ENCODE measurements around the gene TMEM150B. TPM values are rescaled to one million over a fixed set of nuclear protein-coding genes. Genes with fewer than 3 reads are reported as not detected.

TMEM150B gene
- total and polyA plus RNA-seq, 7 donors = 2.4 to 18.7 (median 7.2) TPM; not detected in 1

- peaks cover 0 to 4% (median 3%) of the 10 kb centered on the region in 4 donors for H3K4me1 ChIP-seq
- H3K9me3 ChIP-seq = no peaks in the 10 kb centered on the region
- no peaks in the 10 kb centered on the region for H3K27me3 ChIP-seq
- H3K27ac ChIP-seq = no peak overlapping the region
- intact Hi-C loops (cut with DNase I) = no loop called here
- WGBS, 2 donors = 96% methylated on average over 36 of the region's 36 CpGs
- DNase-seq = no peak
- no peak overlapping the region for H3K4me3 ChIP-seq
- peaks cover 0 to 73% (median 11%) of the 10 kb centered on the region in 4 donors for H3K36me3 ChIP-seq
- no peak for TF ChIP-seq CTCF (IDR thresholded peaks at IDR 0.05)
- TF ChIP-seq EP300 (IDR thresholded peaks at IDR 0.05) = no peak
- no peak for TF ChIP-seq POLR2AphosphoS5 (IDR thresholded peaks at IDR 0.05)
- no peak for TF ChIP-seq POLR2A (IDR thresholded peaks at IDR 0.05)
Observed at GRCh38 chr19:55273978-55274707, 51.0 kb downstream of the TMEM150B start.

GRCh38 chr19:55272142-55272541 lies 53.0 kb downstream of the TMEM150B start:
- no peaks in the 10 kb centered on the region for H3K27me3 ChIP-seq
- TF ChIP-seq POLR2AphosphoS5 (IDR thresholded peaks at IDR 0.05) = no peak
- TF ChIP-seq POLR2A (IDR thresholded peaks at IDR 0.05) = no peak
- TF ChIP-seq EP300 (IDR thresholded peaks at IDR 0.05) = no peak
- no peak for TF ChIP-seq CTCF (IDR thresholded peaks at IDR 0.05)
- no peaks in the 10 kb centered on the region for H3K9me3 ChIP-seq
- no peaks in the 10 kb centered on the region for H3K4me1 ChIP-seq
- H3K36me3 ChIP-seq = peaks cover 0 to 66% (median 9%) of the 10 kb centered on the region in 4 donors
- H3K4me3 ChIP-seq = no peak overlapping the region
- intact Hi-C loops (cut with DNase I) = no loop called here
- no peak for DNase-seq
- no peak overlapping the region for H3K27ac ChIP-seq
- WGBS, 2 donors = 96% methylated on average over 18 of the region's 18 CpGs

- intact Hi-C loops (cut with DNase I) = no loop called here
- Histone ChIP-seq H3K9me3 (no peaks in the 10 kb centered on the region), H3K27ac (no peak overlapping the region), H3K4me1 (no peaks in the 10 kb centered on the region), H3K27me3 (no peaks in the 10 kb centered on the region), H3K36me3 (peaks cover 0 to 61% (median 9%) of the 10 kb centered on the region in 4 donors), H3K4me3 (no peak overlapping the region)
- no peak for DNase-seq
- TF ChIP-seq POLR2AphosphoS5 (IDR thresholded peaks at IDR 0.05) = no peak
- no peak for TF ChIP-seq EP300 (IDR thresholded peaks at IDR 0.05)
- TF ChIP-seq POLR2A (IDR thresholded peaks at IDR 0.05) = no peak
- TF ChIP-seq CTCF (IDR thresholded peaks at IDR 0.05) = no peak
- WGBS, 2 donors = 95 to 96% methylated on average over 25 of the region's 25 CpGs
Observed at GRCh38 chr19:55270172-55270942, 54.8 kb downstream of the TMEM150B start.

DNA sequence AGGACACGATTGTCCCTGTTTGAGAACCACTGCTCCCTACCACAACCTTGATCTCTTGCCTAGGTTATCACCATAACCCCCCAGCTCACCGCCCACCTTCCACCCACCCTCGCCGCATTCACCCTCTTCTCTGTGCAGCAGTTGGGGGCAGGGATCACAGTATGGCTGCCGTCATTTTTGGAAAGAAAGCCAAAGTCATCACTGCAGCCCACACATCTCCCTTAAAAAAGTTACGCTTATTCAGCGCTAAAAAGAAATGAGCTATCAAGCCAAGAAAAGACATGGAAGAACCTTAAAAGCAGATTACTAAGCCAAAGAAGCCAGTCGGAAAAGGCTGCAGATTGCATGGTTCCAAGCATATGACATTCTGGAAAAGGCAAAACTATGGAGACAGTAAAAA lies 55.8 kb downstream of the TMEM150B start:
- Histone ChIP-seq H3K27ac (no peak overlapping the region), H3K4me3 (no peak overlapping the region), H3K4me1 (no peaks in the 10 kb centered on the region), H3K36me3 (peaks cover 0 to 53% (median 8%) of the 10 kb centered on the region in 4 donors), H3K9me3 (no peaks in the 10 kb centered on the region), H3K27me3 (no peaks in the 10 kb centered on the region)
- 96 to 97% methylated on average over 8 of the region's 8 CpGs for WGBS, 2 donors
- intact Hi-C loops (cut with DNase I) = no loop called here
- TF ChIP-seq EP300 (IDR thresholded peaks at IDR 0.05) (no peak), CTCF (IDR thresholded peaks at IDR 0.05) (no peak), POLR2AphosphoS5 (IDR thresholded peaks at IDR 0.05) (no peak), POLR2A (IDR thresholded peaks at IDR 0.05) (no peak)
- no peak for DNase-seq
